Gastroesophageal sphincter (tissue), 3 donors: Measurements from ENCODE around the gene TMEM86A.

Source experiments
- EP300 ChIP-seq: sonication (generic); formaldehyde crosslinking; IDR thresholded peaks from one replicate; pipeline ENCODE4 v1.6.1; 2017; ENCODE audit warnings: antibody characterized with exemption, mild to moderate bottlenecking
- POLR2A ChIP-seq, 2 donors: fragments of 450-650 bp; IDR thresholded peaks; one replicate each; pipeline ENCODE4 v1.6.1; 2017; ENCODE audit warnings: antibody characterized with exemption in 2 of 2, mild to moderate bottlenecking in 2 of 2, moderate library complexity in 1 of 2
- TF ChIP-seq, protein P1 (sequence below), 4 experiments: fragments of 200-600 bp in 2 of 4; fragments of 450-650 bp in 2 of 4; sonication (generic) in 1 of 4; IDR thresholded peaks; one replicate each; pipeline ENCODE4 v1.5.1; 2017 to 2019; ENCODE audit warnings: antibody characterized with exemption in 4 of 4, mild to moderate bottlenecking in 2 of 4, moderate library complexity in 2 of 4

DNA sequence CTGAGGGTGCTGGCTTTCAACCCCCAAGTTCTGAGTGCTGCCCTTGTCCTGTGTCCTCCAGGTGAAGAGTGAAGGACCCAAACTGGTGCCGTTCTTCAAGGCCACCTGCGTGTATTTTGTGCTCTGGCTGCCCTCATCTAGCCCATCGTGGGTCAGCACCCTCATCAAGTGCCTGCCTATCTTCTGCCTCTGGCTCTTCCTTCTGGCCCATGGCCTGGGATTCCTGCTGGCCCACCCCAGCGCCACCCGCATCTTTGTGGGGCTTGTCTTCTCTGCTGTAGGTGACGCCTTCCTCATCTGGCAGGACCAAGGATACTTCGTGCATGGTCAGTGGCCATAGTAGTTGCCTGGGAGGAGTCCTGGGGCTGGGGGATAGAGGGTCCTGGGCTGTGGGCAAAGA is 2.3 kb downstream of the TMEM86A start:
- TF ChIP-seq, protein P1, sequence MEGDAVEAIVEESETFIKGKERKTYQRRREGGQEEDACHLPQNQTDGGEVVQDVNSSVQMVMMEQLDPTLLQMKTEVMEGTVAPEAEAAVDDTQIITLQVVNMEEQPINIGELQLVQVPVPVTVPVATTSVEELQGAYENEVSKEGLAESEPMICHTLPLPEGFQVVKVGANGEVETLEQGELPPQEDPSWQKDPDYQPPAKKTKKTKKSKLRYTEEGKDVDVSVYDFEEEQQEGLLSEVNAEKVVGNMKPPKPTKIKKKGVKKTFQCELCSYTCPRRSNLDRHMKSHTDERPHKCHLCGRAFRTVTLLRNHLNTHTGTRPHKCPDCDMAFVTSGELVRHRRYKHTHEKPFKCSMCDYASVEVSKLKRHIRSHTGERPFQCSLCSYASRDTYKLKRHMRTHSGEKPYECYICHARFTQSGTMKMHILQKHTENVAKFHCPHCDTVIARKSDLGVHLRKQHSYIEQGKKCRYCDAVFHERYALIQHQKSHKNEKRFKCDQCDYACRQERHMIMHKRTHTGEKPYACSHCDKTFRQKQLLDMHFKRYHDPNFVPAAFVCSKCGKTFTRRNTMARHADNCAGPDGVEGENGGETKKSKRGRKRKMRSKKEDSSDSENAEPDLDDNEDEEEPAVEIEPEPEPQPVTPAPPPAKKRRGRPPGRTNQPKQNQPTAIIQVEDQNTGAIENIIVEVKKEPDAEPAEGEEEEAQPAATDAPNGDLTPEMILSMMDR (IDR thresholded peaks at IDR 0.05) = no peak
- no peak for TF ChIP-seq POLR2A (IDR thresholded peaks at IDR 0.05)
- TF ChIP-seq EP300 = no peak
